HFFc6 (cell line): ENCODE results near the gene OR6S1. TPM values are rescaled to one million over a fixed set of nuclear protein-coding genes. Genes with fewer than 3 reads are reported as not detected.

ENCODE experiments used
- DNase-seq: peaks from one replicate; pipeline ENCODE4 v3.0.0-alpha.2; 2018
- H3K27ac Mint-ChIP-seq: 2 replicates; pipeline ENCODE4 v1.8.0; 2020; ENCODE audit warnings: mild to moderate bottlenecking, mixed read lengths
- H3K27me3 Mint-ChIP-seq: 2 replicates; pipeline ENCODE4 v1.8.0; 2021; ENCODE audit warnings: mild to moderate bottlenecking, moderate library complexity, mixed read lengths; ENCODE audit not compliant: insufficient read depth
- H3K36me3 Mint-ChIP-seq: 2 replicates; pipeline ENCODE4 v1.8.0; 2021; ENCODE audit warnings: low read depth, mixed read lengths
- H3K4me1 Mint-ChIP-seq: 2 replicates; pipeline ENCODE4 v1.8.0; 2020; ENCODE audit warnings: low read depth, mixed read lengths
- H3K4me3 Mint-ChIP-seq: 2 replicates; pipeline ENCODE4 v1.8.0; 2020; ENCODE audit warnings: mild to moderate bottlenecking, moderate library complexity, mixed read lengths
- H3K9me3 Mint-ChIP-seq: 2 replicates; pipeline ENCODE4 v1.8.0; 2020; ENCODE audit warnings: mild to moderate bottlenecking, mixed read lengths
- CTCF ChIP-seq: fragments of 200-600 bp; sonication (generic); IDR thresholded peaks from 2 replicates; pipeline ENCODE4 v1.5.0; 2021; ENCODE audit warnings: antibody characterized with exemption, mild to moderate bottlenecking
- total RNA-seq, 6 experiments: library from RNA; stranded (reverse); fragmentation: NEBNext Ultra II Directional; extraction: Animal tissue kit (Norgen Biotek cat#: 25700); gene quantifications; 2 replicates in 1 of 6; 3 replicates in 5 of 6; pipeline ENCODE4 v1.2.3, GENCODE V29; 2021

Gene OR6S1
- total RNA-seq, 6 experiments from 2014 or later: not detected

GRCh38 chr14:20686386-20687143 is 45.1 kb upstream of the OR6S1 start:
- Mint-ChIP-seq H3K27ac (no peak overlapping the region), H3K4me1 (peaks cover 31% of the 10 kb centered on the region), H3K4me3 (no peak overlapping the region), H3K27me3 (0 out of 2 replicates have a peak, but pooled peaks cover 1% of the 10 kb centered on the region), H3K9me3 (no peaks in the 10 kb centered on the region), H3K36me3 (no peaks in the 10 kb centered on the region)
- no peak for TF ChIP-seq CTCF
- no peak for DNase-seq

GRCh38 chr14:20684662-20685456 is 43.4 kb upstream of the OR6S1 start:
- no peaks in the 10 kb centered on the region for H3K36me3 Mint-ChIP-seq
- H3K4me3 Mint-ChIP-seq: no peak overlapping the region
- H3K27ac Mint-ChIP-seq: no peak overlapping the region
- DNase-seq: peak; percentile 30
- TF ChIP-seq CTCF: no peak
- peaks cover 32% of the 10 kb centered on the region for H3K4me1 Mint-ChIP-seq
- peaks cover 3% of the 10 kb centered on the region; the same call in 1 of the 2 replicates for H3K27me3 Mint-ChIP-seq
- no peaks in the 10 kb centered on the region for H3K9me3 Mint-ChIP-seq

- no peaks in the 10 kb centered on the region for H3K9me3 Mint-ChIP-seq
- H3K4me3 Mint-ChIP-seq: no peak within 1 kb of the TSS
- H3K27ac Mint-ChIP-seq: no peak within 1 kb of the TSS
- H3K27me3 Mint-ChIP-seq: peaks cover 3% of the 10 kb centered on the region; the same call in 1 of the 2 replicates
- peak; percentile 97 for DNase-seq
- H3K36me3 Mint-ChIP-seq: no peaks in the 10 kb centered on the region
- H3K4me1 Mint-ChIP-seq: peaks cover 32% of the 10 kb centered on the region
- no peak for TF ChIP-seq CTCF
Observed at GRCh38 chr14:20683891-20684661, 42.6 kb upstream of the OR6S1 start, which contains the start of gene RNASE4. TSS of gene RNASE4 (plus strand) at chr14:20684560. CDS start at chr14:20699372, 14,812 bp downstream.

- H3K4me3 Mint-ChIP-seq: no peak overlapping the region
- H3K27ac Mint-ChIP-seq: no peak overlapping the region
- TF ChIP-seq CTCF: no peak
- H3K36me3 Mint-ChIP-seq: no peaks in the 10 kb centered on the region
- DNase-seq: peak; percentile 92
- H3K4me1 Mint-ChIP-seq: peaks cover 32% of the 10 kb centered on the region
- H3K9me3 Mint-ChIP-seq: no peaks in the 10 kb centered on the region
- peaks cover 3% of the 10 kb centered on the region; the same call in 1 of the 2 replicates for H3K27me3 Mint-ChIP-seq
Observed at GRCh38 chr14:20683125-20683890, 41.8 kb upstream of the OR6S1 start.
